Sigmoid colon (tissue), 7 donors: ENCODE results near the gene ADGRV1. TPM values are rescaled to one million over a fixed set of nuclear protein-coding genes. Genes with fewer than 3 reads are reported as not detected.

Experiments used
- DNase-seq: peaks from one replicate; pipeline ENCODE4 v3.0.0-alpha.2; 2019
- H3K27ac ChIP-seq, 4 donors: fragments of 200-600 bp; sonication (generic); one replicate each; pipeline ENCODE4 v1.5.1; 2016 to 2019; ENCODE audit warnings: mild to moderate bottlenecking in 1 of 4
- H3K27me3 ChIP-seq, 3 donors: fragments of 200-600 bp; sonication (generic); one replicate each; pipeline ENCODE4 v1.5.1; 2019; ENCODE audit warnings: mild to moderate bottlenecking in 1 of 3
- H3K36me3 ChIP-seq, 4 donors: fragments of 200-600 bp; sonication (generic); one replicate each; pipeline ENCODE4 v1.5.1; 2016 to 2019
- H3K4me1 ChIP-seq, 4 donors: fragments of 200-600 bp; sonication (generic); one replicate each; pipeline ENCODE4 v1.5.1; 2017 to 2019
- H3K4me3 ChIP-seq, 4 donors: fragments of 200-600 bp; sonication (generic); one replicate each; pipeline ENCODE4 v1.5.1; 2017 to 2019; ENCODE audit warnings: mild to moderate bottlenecking in 2 of 4, moderate library complexity in 1 of 4
- H3K9me3 ChIP-seq, 4 donors: fragments of 200-600 bp in 3 of 4; sonication (generic) in 3 of 4; one replicate each; pipeline versions ENCODE4 v1.5.1 to v1.6.1; 2013 to 2019
- EP300 ChIP-seq, 4 donors: sonication (generic); formaldehyde crosslinking; IDR thresholded peaks; one replicate each; pipeline ENCODE4 v1.6.1; 2017; ENCODE audit warnings: antibody characterized with exemption in 4 of 4
- POLR2A ChIP-seq, 2 donors: fragments of 450-650 bp; IDR thresholded peaks; one replicate each; pipeline ENCODE4 v1.6.1; 2016; ENCODE audit warnings: antibody characterized with exemption in 2 of 2, mild to moderate bottlenecking in 2 of 2, moderate library complexity in 2 of 2
- POLR2AphosphoS5 ChIP-seq, 4 donors: sonication (generic); formaldehyde crosslinking; IDR thresholded peaks; one replicate each; pipeline ENCODE4 v1.6.1; 2017; ENCODE audit warnings: antibody characterized with exemption in 4 of 4
- WGBS, 2 donors: extraction: QIAGEN DNeasy Blood & Tissue Kit; methylation state at CpG; one replicate each; pipeline ENCODE4 v1.1.7; 2013; 5-methylcytosine and 5-hydroxymethylcytosine counted together
- intact Hi-C: fragments of 100-400 bp; cut with DNase I; formaldehyde crosslinking; loops from one replicate; pipeline ENCODE4 v1.15.1; 2023
- polyA plus RNA-seq, 3 donors: library from polyadenylated mRNA; stranded (reverse); fragments of 200-250 nt; gene quantifications; one replicate each; pipeline ENCODE4 v1.2.3, GENCODE V29; 2013
- total RNA-seq, 4 donors: library from RNA; depleted of rRNA; stranded (reverse); fragments of >200 nt; gene quantifications; one replicate each; pipeline ENCODE4 v1.1.0, GENCODE V29; 2016
- TF ChIP-seq, protein P1 (sequence below), 4 experiments: fragments of 450-650 bp in 3 of 4; fragments of 200-600 bp in 1 of 4; IDR thresholded peaks; one replicate each; pipeline ENCODE4 v1.5.1; 2016 to 2019; ENCODE audit warnings: antibody characterized with exemption in 4 of 4, mild to moderate bottlenecking in 3 of 4, moderate library complexity in 2 of 4
- donor health status: healthy with polysubstance abuse.
- donor health status: Bipolar disorder and iron deficiency.
- donor health status: healthy.

ADGRV1 gene
- total and polyA plus RNA-seq, 7 donors, result 0.54 to 2.1 (median 0.74) TPM; not detected in 1

DNA sequence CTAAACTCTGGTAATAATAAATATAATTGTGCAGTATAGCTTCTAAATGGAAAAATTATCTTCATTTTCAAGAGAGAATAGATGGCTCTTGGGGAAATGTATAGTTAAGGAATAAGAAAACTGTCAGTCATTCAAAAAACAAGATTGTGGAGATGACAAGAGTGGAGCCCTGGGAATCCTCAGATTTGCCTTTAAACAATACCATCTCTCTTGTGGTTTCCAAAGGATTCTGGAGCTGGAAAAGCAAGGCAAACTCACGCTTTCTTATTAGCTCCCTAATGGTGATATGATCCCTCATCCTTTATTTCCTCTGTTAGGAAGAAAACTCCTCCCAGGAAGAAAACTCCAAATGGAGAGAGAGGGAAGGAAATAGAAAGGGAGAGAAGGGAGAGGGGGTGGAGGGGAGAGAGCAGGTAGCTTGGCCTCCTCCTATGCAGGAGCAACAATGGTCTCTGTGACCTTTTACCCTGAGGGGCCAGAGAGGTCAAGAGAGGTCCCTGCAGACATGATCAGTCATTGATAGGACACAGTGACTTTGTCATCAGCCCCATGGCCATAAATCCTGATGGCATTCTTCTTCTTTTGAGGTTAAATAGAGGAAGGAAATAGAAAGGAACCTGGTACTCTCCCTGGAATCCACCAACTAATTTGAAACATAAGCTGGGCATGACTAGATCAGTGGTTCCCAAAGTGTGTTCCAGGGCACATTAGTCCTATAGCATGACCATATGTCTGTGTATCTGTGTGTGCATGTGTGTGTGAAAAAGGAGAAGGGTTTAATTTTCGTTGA is 512.4 kb downstream of the ADGRV1 start:
- Histone ChIP-seq H3K4me1 (peaks cover 0 to 36% (median 22%) of the 10 kb centered on the region in 4 donors), H3K36me3 (no peaks in the 10 kb centered on the region), H3K27ac (no peak overlapping the region), H3K9me3 (no peaks in the 10 kb centered on the region), H3K27me3 (no peaks in the 10 kb centered on the region), H3K4me3 (no peak overlapping the region)
- DNase-seq, result no peak
- 90 to 91% methylated on average over 2 of the region's 2 CpGs for WGBS, 2 donors
- no peak for TF ChIP-seq POLR2AphosphoS5 (IDR thresholded peaks at IDR 0.05)
- intact Hi-C loops, result no loop called here

DNA sequence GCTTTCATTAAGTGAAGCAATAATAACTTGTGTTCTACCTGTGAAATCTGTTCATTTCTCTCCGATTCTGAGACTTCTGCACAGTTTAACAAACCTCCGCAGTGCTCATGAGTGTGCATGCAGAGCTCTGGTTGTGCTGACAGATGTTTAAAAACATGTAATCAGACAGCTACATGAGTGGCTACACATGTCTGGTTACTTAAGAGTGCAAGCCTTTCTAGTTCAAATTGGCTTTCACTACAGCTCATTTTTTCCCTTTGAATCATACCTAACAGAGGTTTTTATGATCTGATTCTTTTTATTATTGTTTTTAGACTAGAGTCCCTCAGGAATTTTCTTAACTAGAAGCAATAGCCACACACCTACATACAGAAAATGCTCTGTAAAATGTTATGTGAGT is 514.3 kb downstream of the ADGRV1 start:
- intact Hi-C loops, result no loop called here
- Histone ChIP-seq H3K27me3 (no peaks in the 10 kb centered on the region), H3K27ac (peak overlapping the region; percentile 9 to 43 (median 20)), H3K4me3 (no peak overlapping the region), H3K4me1 (peaks cover 0 to 33% (median 21%) of the 10 kb centered on the region in 4 donors), H3K36me3 (no peaks in the 10 kb centered on the region), H3K9me3 (no peaks in the 10 kb centered on the region)
- 76 to 80% methylated on average over 2 of the region's 2 CpGs for WGBS, 2 donors
- TF ChIP-seq POLR2AphosphoS5 (IDR thresholded peaks at IDR 0.05) (peak in 3 of 4 donors; percentile 29 to 55 (median 52)), EP300 (IDR thresholded peaks at IDR 0.05) (no peak)
- no peak for DNase-seq

DNA sequence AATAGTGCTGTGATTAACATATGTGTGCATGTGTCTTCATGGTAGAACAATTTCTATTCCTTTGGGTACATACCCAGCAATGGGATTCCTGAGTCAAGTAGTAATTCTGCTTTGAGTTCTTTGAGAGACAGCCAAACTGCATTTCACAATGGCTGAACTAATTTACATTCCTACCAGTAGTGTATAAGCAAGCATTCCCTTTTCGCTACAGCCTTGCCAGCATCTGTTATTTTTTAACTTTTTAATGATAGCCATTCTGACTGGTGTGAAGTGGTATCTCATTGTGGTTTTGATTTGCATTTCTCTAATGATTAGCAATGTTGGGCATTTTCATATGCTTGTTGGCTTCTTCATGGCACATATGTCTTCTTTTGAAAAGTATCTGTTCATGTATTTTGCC is 516.0 kb downstream of the ADGRV1 start:
- H3K27ac ChIP-seq, result peak overlapping the region in 2 of 4 donors; percentile 29 to 47
- no peak for DNase-seq
- no peaks in the 10 kb centered on the region for H3K36me3 ChIP-seq
- no peak overlapping the region for H3K4me3 ChIP-seq
- H3K9me3 ChIP-seq, result no peaks in the 10 kb centered on the region
- H3K4me1 ChIP-seq, result peaks cover 0 to 47% (median 33%) of the 10 kb centered on the region in 4 donors
- H3K27me3 ChIP-seq, result no peaks in the 10 kb centered on the region
- WGBS, 2 donors, result 24 to 62% methylated on average over 1 of the region's 1 CpG
- intact Hi-C loops, result no loop called here
- TF ChIP-seq, protein P1, sequence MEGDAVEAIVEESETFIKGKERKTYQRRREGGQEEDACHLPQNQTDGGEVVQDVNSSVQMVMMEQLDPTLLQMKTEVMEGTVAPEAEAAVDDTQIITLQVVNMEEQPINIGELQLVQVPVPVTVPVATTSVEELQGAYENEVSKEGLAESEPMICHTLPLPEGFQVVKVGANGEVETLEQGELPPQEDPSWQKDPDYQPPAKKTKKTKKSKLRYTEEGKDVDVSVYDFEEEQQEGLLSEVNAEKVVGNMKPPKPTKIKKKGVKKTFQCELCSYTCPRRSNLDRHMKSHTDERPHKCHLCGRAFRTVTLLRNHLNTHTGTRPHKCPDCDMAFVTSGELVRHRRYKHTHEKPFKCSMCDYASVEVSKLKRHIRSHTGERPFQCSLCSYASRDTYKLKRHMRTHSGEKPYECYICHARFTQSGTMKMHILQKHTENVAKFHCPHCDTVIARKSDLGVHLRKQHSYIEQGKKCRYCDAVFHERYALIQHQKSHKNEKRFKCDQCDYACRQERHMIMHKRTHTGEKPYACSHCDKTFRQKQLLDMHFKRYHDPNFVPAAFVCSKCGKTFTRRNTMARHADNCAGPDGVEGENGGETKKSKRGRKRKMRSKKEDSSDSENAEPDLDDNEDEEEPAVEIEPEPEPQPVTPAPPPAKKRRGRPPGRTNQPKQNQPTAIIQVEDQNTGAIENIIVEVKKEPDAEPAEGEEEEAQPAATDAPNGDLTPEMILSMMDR (IDR thresholded peaks at IDR 0.05), result peak; percentile 8 to 46 (median 20)
- TF ChIP-seq EP300 (IDR thresholded peaks at IDR 0.05) (no peak), POLR2AphosphoS5 (IDR thresholded peaks at IDR 0.05) (peak in 3 of 4 donors; percentile 13 to 56 (median 42)), POLR2A (IDR thresholded peaks at IDR 0.05) (no peak)

DNA sequence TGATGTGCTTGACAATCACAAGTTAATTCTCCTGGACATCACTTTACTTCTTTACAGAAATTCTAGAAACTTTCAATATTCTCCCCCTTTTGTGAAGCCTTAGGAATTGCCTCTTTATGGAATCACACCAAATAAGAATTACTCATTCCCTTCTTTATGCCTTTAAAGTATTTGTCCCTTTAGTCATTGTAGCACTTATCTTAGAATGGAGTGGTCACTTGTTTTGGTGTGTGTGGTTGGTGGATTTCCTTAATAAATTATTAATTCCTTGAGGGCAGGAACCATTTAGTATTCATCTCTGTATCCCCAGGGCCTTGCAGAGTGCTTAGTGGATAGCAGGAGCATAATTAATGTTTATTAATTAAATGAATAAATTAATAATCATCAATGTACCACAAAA is 517.5 kb downstream of the ADGRV1 start:
- Histone ChIP-seq H3K9me3 (no peaks in the 10 kb centered on the region), H3K4me3 (no peak overlapping the region), H3K27me3 (no peaks in the 10 kb centered on the region), H3K36me3 (no peaks in the 10 kb centered on the region), H3K4me1 (peaks cover 0 to 49% (median 33%) of the 10 kb centered on the region in 4 donors), H3K27ac (no peak overlapping the region)
- TF ChIP-seq POLR2AphosphoS5 (IDR thresholded peaks at IDR 0.05) (no peak), POLR2A (IDR thresholded peaks at IDR 0.05) (no peak), EP300 (IDR thresholded peaks at IDR 0.05) (no peak)
- TF ChIP-seq, protein P1 (IDR thresholded peaks at IDR 0.05), result no peak
- intact Hi-C loops, result no loop called here
- no peak for DNase-seq

- WGBS, 2 donors, result 92 to 94% methylated on average over 3 of the region's 3 CpGs
- intact Hi-C loops, result no loop called here
- Histone ChIP-seq H3K27me3 (no peaks in the 10 kb centered on the region), H3K4me1 (peaks cover 0 to 42% (median 30%) of the 10 kb centered on the region in 4 donors), H3K4me3 (no peak overlapping the region), H3K36me3 (no peaks in the 10 kb centered on the region), H3K27ac (no peak overlapping the region), H3K9me3 (no peaks in the 10 kb centered on the region)
- no peak for DNase-seq
- no peak for TF ChIP-seq POLR2AphosphoS5 (IDR thresholded peaks at IDR 0.05)
Measured at GRCh38 chr5:91077623-91078022, 519.0 kb downstream of the ADGRV1 start.

DNA sequence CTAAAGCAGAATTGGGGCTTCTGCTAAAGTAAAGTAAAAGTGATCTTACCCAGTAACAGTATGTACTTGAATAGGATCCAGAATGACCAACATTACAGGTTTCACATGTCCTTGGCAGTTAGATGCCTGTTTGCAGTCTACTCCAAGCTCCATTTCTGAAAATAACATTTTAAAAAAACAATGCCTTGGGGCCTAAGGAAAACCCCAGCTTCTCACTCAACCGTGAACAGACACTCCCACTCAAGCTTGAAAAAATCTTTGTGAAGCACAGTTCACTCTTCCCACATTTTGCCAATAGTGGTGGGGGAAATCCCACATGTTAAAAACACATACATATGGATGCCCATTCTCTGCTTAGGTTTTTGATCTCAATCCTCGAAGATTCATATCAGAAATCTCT is 520.4 kb downstream of the ADGRV1 start:
- Histone ChIP-seq H3K4me3 (no peak overlapping the region), H3K27me3 (no peaks in the 10 kb centered on the region), H3K27ac (peak overlapping the region; percentile 31 to 50 (median 43)), H3K4me1 (peaks cover 0 to 28% (median 17%) of the 10 kb centered on the region in 4 donors), H3K36me3 (no peaks in the 10 kb centered on the region), H3K9me3 (no peaks in the 10 kb centered on the region)
- WGBS, 2 donors, result 48 to 66% methylated on average over 2 of the region's 2 CpGs
- intact Hi-C loops, result no loop called here
- no peak for DNase-seq
- TF ChIP-seq EP300 (IDR thresholded peaks at IDR 0.05) (peak in 1 of 4 donors; percentile 1), POLR2AphosphoS5 (IDR thresholded peaks at IDR 0.05) (peak in 1 of 4 donors; percentile 28), POLR2A (IDR thresholded peaks at IDR 0.05) (no peak)
- TF ChIP-seq, protein P1 (IDR thresholded peaks at IDR 0.05), result no peak
